ENCODE results near the gene ARHGAP8.

DNA sequence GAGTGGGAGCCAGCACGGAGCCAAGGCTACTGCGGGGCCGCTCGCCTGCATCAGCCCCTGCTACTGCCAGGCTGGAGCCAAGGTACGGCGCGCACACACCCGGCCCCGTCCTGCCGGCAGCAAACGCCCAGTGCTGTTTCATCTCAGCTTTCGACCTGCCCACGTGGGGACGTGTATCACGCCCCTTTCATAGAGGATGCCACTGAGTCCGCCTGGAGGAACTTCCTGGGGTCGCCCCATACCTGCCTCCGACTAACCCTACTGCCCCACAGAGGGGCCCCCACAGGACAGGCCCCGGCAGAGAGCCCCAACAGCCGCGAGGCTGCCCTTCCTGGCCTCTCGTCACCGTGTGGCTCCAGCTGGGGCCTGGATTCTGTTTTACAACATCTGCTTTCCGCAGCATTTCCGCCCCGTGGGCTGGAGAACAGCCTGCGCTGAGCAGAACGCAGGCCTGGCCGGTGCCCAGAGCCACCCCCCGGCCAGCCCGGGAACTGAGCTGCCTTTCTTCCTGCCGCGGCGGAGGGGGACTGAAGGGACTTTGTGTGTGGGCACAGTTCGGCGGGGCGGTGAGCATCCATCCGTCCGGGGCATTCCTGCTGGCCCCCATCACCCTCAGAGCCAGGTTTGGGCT lies 22.9 kb upstream of the ARHGAP8 start:
- TF ChIP-seq, protein P1, sequence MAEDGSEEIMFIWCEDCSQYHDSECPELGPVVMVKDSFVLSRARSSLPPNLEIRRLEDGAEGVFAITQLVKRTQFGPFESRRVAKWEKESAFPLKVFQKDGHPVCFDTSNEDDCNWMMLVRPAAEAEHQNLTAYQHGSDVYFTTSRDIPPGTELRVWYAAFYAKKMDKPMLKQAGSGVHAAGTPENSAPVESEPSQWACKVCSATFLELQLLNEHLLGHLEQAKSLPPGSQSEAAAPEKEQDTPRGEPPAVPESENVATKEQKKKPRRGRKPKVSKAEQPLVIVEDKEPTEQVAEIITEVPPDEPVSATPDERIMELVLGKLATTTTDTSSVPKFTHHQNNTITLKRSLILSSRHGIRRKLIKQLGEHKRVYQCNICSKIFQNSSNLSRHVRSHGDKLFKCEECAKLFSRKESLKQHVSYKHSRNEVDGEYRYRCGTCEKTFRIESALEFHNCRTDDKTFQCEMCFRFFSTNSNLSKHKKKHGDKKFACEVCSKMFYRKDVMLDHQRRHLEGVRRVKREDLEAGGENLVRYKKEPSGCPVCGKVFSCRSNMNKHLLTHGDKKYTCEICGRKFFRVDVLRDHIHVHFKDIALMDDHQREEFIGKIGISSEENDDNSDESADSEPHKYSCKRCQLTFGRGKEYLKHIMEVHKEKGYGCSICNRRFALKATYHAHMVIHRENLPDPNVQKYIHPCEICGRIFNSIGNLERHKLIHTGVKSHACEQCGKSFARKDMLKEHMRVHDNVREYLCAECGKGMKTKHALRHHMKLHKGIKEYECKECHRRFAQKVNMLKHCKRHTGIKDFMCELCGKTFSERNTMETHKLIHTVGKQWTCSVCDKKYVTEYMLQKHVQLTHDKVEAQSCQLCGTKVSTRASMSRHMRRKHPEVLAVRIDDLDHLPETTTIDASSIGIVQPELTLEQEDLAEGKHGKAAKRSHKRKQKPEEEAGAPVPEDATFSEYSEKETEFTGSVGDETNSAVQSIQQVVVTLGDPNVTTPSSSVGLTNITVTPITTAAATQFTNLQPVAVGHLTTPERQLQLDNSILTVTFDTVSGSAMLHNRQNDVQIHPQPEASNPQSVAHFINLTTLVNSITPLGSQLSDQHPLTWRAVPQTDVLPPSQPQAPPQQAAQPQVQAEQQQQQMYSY (CRISPR knock-in tag; IDR thresholded peaks at IDR 0.05): no peak
- TF ChIP-seq NRF1 (conservative IDR thresholded peaks at IDR 0.05; ENCODE audit: low read depth, low read length): no peak

Measured in GM12878 (cell line).